Endothelial cell of umbilical vein (primary cell): ENCODE measurements around the gene LDHB. TPM values are rescaled to one million over a fixed set of nuclear protein-coding genes. Genes with fewer than 3 reads are reported as not detected.

Experiments
- BruUV-seq: library from RNA; stranded (reverse); fragments of 400-500 nt; replicated peaks from 2 replicates; lab custom pipeline; 2021; lab: Mats Ljungman, UMichigan
- CTCF ChIA-PET: fragments of 300-600, 350-600 bp; sonication (Branson Sonifier 250); formaldehyde crosslinking; loops from one replicate; lab custom pipeline; 2021; ENCODE audit warnings: antibody characterized with exemption, inconsistent platforms; lab: Charles Lee
- POLR2A ChIA-PET: fragments of 300-600, 350-600 bp; sonication (Branson Sonifier 250); formaldehyde crosslinking; loops from one replicate; lab custom pipeline; 2021; ENCODE audit warnings: antibody characterized with exemption, inconsistent platforms; lab: Charles Lee
- DNase-seq: peaks from one replicate; pipeline ENCODE4 v3.0.0-alpha.2; 2011; ENCODE audit warnings: low read depth, low spot score
- FAIRE-seq: peaks from 2 replicates; lab custom pipeline; 2011; peaks lifted over from hg19 to GRCh38; lab: Jason Lieb, UNC
- H2AFZ ChIP-seq: 2 replicates; pipeline ENCODE4 v1.6.0; 2012; ENCODE audit warnings: low read depth, low read length, control low read depth, inconsistent platforms
- H3K27ac ChIP-seq: 2 replicates; pipeline ENCODE4 v1.5.1; 2011; ENCODE audit warnings: low read depth, mild to moderate bottlenecking, control low read depth, low read length, moderate library complexity; ENCODE audit not compliant: insufficient read depth
- H3K27me3 ChIP-seq, 2 experiments: 2 replicates each; pipeline versions ENCODE4 v1.6.0 to v1.6.1; 2011; ENCODE audit warnings: low read length in 2 of 2, mixed read lengths in 1 of 2; ENCODE audit not compliant: control insufficient read depth in 2 of 2, insufficient read depth in 2 of 2
- H3K36me3 ChIP-seq, 2 experiments: 2 replicates in 1 of 2; 3 replicates in 1 of 2; pipeline ENCODE4 v1.5.1; 2011; ENCODE audit warnings: low read length in 2 of 2, mild to moderate bottlenecking in 1 of 2, moderate library complexity in 1 of 2; ENCODE audit not compliant: control insufficient read depth in 2 of 2, insufficient read depth in 2 of 2; ENCODE audit errors: extremely low read depth in 1 of 2
- H3K4me1 ChIP-seq: 3 replicates; pipeline ENCODE4 v1.5.1; 2011; ENCODE audit warnings: mild to moderate bottlenecking, low read length; ENCODE audit not compliant: control insufficient read depth, insufficient read depth; ENCODE audit errors: extremely low read depth
- H3K4me2 ChIP-seq: 2 replicates; pipeline ENCODE4 v1.6.1; 2011; ENCODE audit warnings: low read length, control low read depth, mixed read lengths; ENCODE audit not compliant: insufficient read depth
- H3K4me3 ChIP-seq, 3 experiments: fragments of 200-600 bp in 1 of 3; sonication (generic), shearing (Covaris generic) in 1 of 3; replicated peaks in 1 of 3; 2 replicates each; pipeline ENCODE4 v1.5.1; 2011 to 2016; ENCODE audit warnings: control low read depth in 3 of 3, low read length in 3 of 3, mild to moderate bottlenecking in 2 of 3, inconsistent platforms in 1 of 3, low read depth in 1 of 3, moderate library complexity in 1 of 3; ENCODE audit not compliant: insufficient read depth in 1 of 3
- H3K79me2 ChIP-seq: 2 replicates; pipeline ENCODE4 v1.6.0; 2012; ENCODE audit warnings: low read length, inconsistent platforms; ENCODE audit not compliant: control insufficient read depth, insufficient read depth
- H3K9ac ChIP-seq: replicated peaks from 2 replicates; pipeline ENCODE3; 2011; ENCODE audit warnings: low read length, control low read depth; ENCODE audit not compliant: insufficient read depth; ENCODE audit errors: extremely low read depth
- H3K9me1 ChIP-seq: replicated peaks from 3 replicates; pipeline ENCODE4 v1.6.0; 2011; ENCODE audit warnings: mild to moderate bottlenecking, low read length; ENCODE audit not compliant: control insufficient read depth, insufficient read depth; ENCODE audit errors: extremely low read depth
- H3K9me3 ChIP-seq: replicated peaks from 2 replicates; pipeline ENCODE4 v1.5.1; 2012; ENCODE audit warnings: low read length, inconsistent platforms; ENCODE audit not compliant: control insufficient read depth, insufficient read depth
- H4K20me1 ChIP-seq: replicated peaks from 2 replicates; pipeline ENCODE3; 2011; ENCODE audit warnings: mild to moderate bottlenecking, low read length; ENCODE audit not compliant: control insufficient read depth, insufficient read depth; ENCODE audit errors: extremely low read depth
- CTCF ChIP-seq, 2 donors: IDR thresholded peaks; 1 replicate in 1 of 2; 2 replicates in 1 of 2; pipeline ENCODE4 v1.5.1; 2011; ENCODE audit warnings: low read length in 2 of 2, mild to moderate bottlenecking in 2 of 2, moderate library complexity in 2 of 2, control low read depth in 1 of 2, inconsistent platforms in 1 of 2, low read depth in 1 of 2; ENCODE audit not compliant: insufficient read depth in 1 of 2; ENCODE audit errors: extremely low read depth in 1 of 2
- EZH2 ChIP-seq: IDR thresholded peaks from 2 replicates; pipeline ENCODE4 v1.6.1; 2012; ENCODE audit warnings: borderline replicate concordance, low read depth, mild to moderate bottlenecking, moderate library complexity, low read length, inconsistent platforms; ENCODE audit not compliant: severe bottlenecking
- FOS ChIP-seq: IDR thresholded peaks from 2 replicates; pipeline ENCODE4 v1.6.1; 2011; ENCODE audit warnings: mild to moderate bottlenecking, low read length, moderate library complexity, borderline replicate concordance; ENCODE audit not compliant: insufficient read depth
- JUN ChIP-seq: IDR thresholded peaks from 2 replicates; pipeline ENCODE4 v1.6.1; 2011; ENCODE audit warnings: borderline replicate concordance, low read depth; ENCODE audit not compliant: insufficient read length, insufficient read depth
- MYC ChIP-seq: IDR thresholded peaks from one replicate; pipeline ENCODE4 v1.6.1; 2011; ENCODE audit warnings: mild to moderate bottlenecking, low read depth, low read length
- dilution Hi-C: fragments of 300-500 bp; cut with MboI; formaldehyde crosslinking; loops from one replicate; pipeline ENCODE4 v1.15.0; 2019; ENCODE audit warnings: low sequenced_read_pairs; ENCODE audit not compliant: extremely low pct_ligation_motif_present
- intact Hi-C: fragments of 100-400 bp; cut with micrococcal nuclease; formaldehyde crosslinking; loops from one replicate; pipeline ENCODE4 v1.10.0; 2022
- polyA plus RNA-seq, 4 experiments: library from polyadenylated mRNA; depleted of rRNA in 3 of 4; stranded (reverse) in 3 of 4; unstranded in 1 of 4; fragments of >200 nt; gene quantifications; 2 replicates each; pipeline versions ENCODE4 v1.2.1 to v1.2.3, GENCODE V29; 2011 to 2012; ENCODE audit warnings: missing spikeins in 1 of 4
- total RNA-seq: library from RNA; stranded (reverse); gene quantifications from 2 replicates; pipeline ENCODE4 v1.2.3, GENCODE V29; 2021

LDHB gene
- total and polyA plus RNA-seq, 2 donors (not counting 3 experiments of a cell fraction or from before 2014, with no cell fraction given) = 437 to 670 TPM

DNA sequence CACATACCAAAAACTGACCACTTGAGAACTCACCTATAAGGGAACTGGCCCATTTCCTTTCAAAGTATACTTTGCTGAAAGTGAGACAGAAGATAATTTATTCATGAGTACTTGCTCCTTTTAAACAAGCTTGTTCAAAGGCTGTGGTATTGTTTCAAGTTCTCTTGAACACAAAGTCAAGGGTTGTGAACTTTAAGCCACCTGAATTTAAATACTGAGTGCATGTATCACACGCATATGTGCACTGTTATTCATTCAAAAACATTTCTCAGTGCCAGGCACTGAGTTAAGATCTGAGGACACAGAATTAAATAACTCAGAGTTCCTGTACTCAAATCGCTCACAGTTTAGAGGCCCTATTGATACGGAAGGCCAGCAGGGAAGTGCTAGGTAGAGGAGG is 19.1 kb upstream of the LDHB start:
- CTCF ChIA-PET = interaction anchor here (1.1 kb wide), 1 partner anchor 10 kb away, joined by 3 read pairs; no protein-coding TSS in a partner anchor

More for the DNA sequence above, 19.1 kb upstream of the LDHB start:
- FAIRE-seq = no peak
- Histone ChIP-seq H3K4me1 (peaks cover 4% of the 10 kb centered on the region), H3K79me2 (no peaks in the 10 kb centered on the region), H3K4me3 (no peak overlapping the region), H3K36me3 (no peaks in the 10 kb centered on the region), H3K27ac (no peak overlapping the region), H3K9ac (no peak overlapping the region), H3K27me3 (peaks cover 10 to 12% of the 10 kb centered on the region in 2 experiments), H3K9me1 (no peaks in the 10 kb centered on the region), H2AFZ (no peak overlapping the region), H3K9me3 (no peaks in the 10 kb centered on the region), H3K4me2 (no peak overlapping the region), H4K20me1 (no peaks in the 10 kb centered on the region)
- POLR2A ChIA-PET = no interaction called here
- dilution Hi-C loops (no loop called here), intact Hi-C loops (loop anchor here (5.0 kb wide), 1 partner anchor 379 kb away; no protein-coding TSS in a partner anchor)
- no TSS peak for BruUV-seq
- DNase-seq = no peak
- TF ChIP-seq FOS = no peak
- no peak for TF ChIP-seq JUN
- TF ChIP-seq MYC = no peak
- no peak for TF ChIP-seq CTCF (IDR thresholded peaks at IDR 0.05; ENCODE audit: extremely low read depth in 1 of 2, insufficient read depth in 1 of 2, low read depth in 1 of 2, low read length in 2 of 2)
- no peak for TF ChIP-seq EZH2
